Endothelial cell of umbilical vein (primary cell): ENCODE data around the gene TBC1D5.

Experiments used
- EZH2 ChIP-seq: IDR thresholded peaks from 2 replicates; pipeline ENCODE4 v1.6.1; 2012; ENCODE audit warnings: borderline replicate concordance, low read depth, mild to moderate bottlenecking, moderate library complexity, low read length, inconsistent platforms; ENCODE audit not compliant: severe bottlenecking
- MYC ChIP-seq: IDR thresholded peaks from one replicate; pipeline ENCODE4 v1.6.1; 2011; ENCODE audit warnings: mild to moderate bottlenecking, low read depth, low read length
- POLR2A ChIP-seq: IDR thresholded peaks from 2 replicates; pipeline ENCODE4 v1.6.1; 2012; ENCODE audit warnings: low read depth, mild to moderate bottlenecking, control low read depth, low read length
- POLR2AphosphoS5 ChIP-seq: IDR thresholded peaks from 2 replicates; pipeline ENCODE4 v1.6.1; 2012; ENCODE audit warnings: low read depth, mild to moderate bottlenecking, control low read depth, low read length, moderate library complexity; ENCODE audit not compliant: insufficient read depth
- TF ChIP-seq, protein P1 (sequence below), 2 donors: IDR thresholded peaks; 1 replicate in 1 of 2; 2 replicates in 1 of 2; pipeline ENCODE4 v1.5.1; 2011; ENCODE audit warnings: low read length in 2 of 2, mild to moderate bottlenecking in 2 of 2, moderate library complexity in 2 of 2, control low read depth in 1 of 2, inconsistent platforms in 1 of 2, low read depth in 1 of 2; ENCODE audit not compliant: insufficient read depth in 1 of 2; ENCODE audit errors: extremely low read depth in 1 of 2
- TF ChIP-seq, protein P2 (sequence below): IDR thresholded peaks from 2 replicates; pipeline ENCODE4 v1.6.1; 2011; ENCODE audit not compliant: insufficient read depth, insufficient read length

DNA sequence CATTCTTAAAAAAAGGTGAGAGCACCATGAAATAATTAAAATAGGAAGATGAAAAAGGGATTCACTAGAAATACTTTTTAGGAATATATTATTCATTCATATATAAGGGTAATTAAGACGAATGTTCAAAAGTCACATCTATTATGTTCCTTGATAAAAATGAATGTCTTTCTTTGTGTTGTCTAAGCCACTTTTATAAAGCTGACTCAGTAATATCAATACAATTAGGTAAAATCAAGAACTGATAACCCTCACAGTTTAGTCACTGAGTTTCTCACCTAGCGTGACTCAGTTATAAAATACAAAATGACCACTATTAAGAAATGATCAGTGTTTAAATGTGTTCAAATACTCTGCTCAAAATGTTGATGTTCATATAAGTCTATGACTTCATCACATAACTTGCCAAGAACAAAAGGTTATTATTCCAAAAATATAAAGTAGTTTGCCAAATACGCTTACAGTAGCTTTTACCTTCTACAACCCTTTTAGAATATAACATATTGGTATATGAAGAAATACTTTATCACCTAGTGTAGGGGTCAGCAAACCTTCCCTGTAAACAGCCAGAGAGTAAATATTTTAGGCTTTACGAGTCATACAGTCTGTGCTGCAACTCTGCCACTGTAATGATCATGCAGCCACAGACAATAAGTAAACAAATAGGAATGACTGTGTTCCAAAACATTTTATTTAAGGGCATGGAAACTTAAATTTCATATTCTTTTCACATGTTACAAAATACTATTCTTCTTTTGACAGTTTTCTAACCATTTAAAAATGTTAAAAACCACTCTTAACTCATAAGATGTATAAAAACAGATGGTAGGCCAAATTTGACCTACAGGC is 369.8 kb downstream of the TBC1D5 start:
- TF ChIP-seq MYC = no peak
- TF ChIP-seq POLR2AphosphoS5 = no peak
- no peak for TF ChIP-seq POLR2A
- TF ChIP-seq, protein P1, sequence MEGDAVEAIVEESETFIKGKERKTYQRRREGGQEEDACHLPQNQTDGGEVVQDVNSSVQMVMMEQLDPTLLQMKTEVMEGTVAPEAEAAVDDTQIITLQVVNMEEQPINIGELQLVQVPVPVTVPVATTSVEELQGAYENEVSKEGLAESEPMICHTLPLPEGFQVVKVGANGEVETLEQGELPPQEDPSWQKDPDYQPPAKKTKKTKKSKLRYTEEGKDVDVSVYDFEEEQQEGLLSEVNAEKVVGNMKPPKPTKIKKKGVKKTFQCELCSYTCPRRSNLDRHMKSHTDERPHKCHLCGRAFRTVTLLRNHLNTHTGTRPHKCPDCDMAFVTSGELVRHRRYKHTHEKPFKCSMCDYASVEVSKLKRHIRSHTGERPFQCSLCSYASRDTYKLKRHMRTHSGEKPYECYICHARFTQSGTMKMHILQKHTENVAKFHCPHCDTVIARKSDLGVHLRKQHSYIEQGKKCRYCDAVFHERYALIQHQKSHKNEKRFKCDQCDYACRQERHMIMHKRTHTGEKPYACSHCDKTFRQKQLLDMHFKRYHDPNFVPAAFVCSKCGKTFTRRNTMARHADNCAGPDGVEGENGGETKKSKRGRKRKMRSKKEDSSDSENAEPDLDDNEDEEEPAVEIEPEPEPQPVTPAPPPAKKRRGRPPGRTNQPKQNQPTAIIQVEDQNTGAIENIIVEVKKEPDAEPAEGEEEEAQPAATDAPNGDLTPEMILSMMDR (IDR thresholded peaks at IDR 0.05; ENCODE audit: extremely low read depth in 1 of 2, insufficient read depth in 1 of 2, low read depth in 1 of 2, low read length in 2 of 2) = no peak
- TF ChIP-seq, protein P2, sequence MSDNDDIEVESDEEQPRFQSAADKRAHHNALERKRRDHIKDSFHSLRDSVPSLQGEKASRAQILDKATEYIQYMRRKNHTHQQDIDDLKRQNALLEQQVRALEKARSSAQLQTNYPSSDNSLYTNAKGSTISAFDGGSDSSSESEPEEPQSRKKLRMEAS = no peak
- no peak for TF ChIP-seq EZH2
